CD4-positive, alpha-beta memory T cell (primary cell): ENCODE measurements around the gene APMAP. TPM values are rescaled to one million over a fixed set of nuclear protein-coding genes. Genes with fewer than 3 reads are reported as not detected.

Source experiments
- CTCF ChIA-PET: fragments of 350-600 bp; sonication (Branson Sonifier 250); formaldehyde crosslinking; loops from one replicate; lab custom pipeline; 2021; ENCODE audit warnings: inconsistent platforms; ENCODE audit not compliant: partially characterized antibody; lab: Charles Lee
- POLR2A ChIA-PET: fragments of 350-600 bp; sonication (Branson Sonifier 250); formaldehyde crosslinking; loops from one replicate; lab custom pipeline; 2021; ENCODE audit not compliant: partially characterized antibody; lab: Charles Lee
- DNase-seq, 5 donors: peaks; one replicate each; pipeline versions ENCODE4 v3.0.0 to v3.0.0-alpha.2; 2020 to 2022; ENCODE audit warnings: mixed read lengths in 1 of 5
- H3K27ac ChIP-seq: one replicate; pipeline ENCODE4 v1.7.0; 2013; ENCODE audit warnings: low read depth, low read length
- H3K27me3 ChIP-seq: 2 replicates; pipeline ENCODE4 v1.7.0; 2013; ENCODE audit warnings: mild to moderate bottlenecking, low read length, moderate library complexity; ENCODE audit not compliant: insufficient read depth
- H3K36me3 ChIP-seq: 2 replicates; pipeline ENCODE4 v1.7.0; 2013; ENCODE audit warnings: mild to moderate bottlenecking, low read length, moderate library complexity; ENCODE audit not compliant: insufficient read depth
- H3K4me1 ChIP-seq: 2 replicates; pipeline ENCODE4 v1.7.0; 2013; ENCODE audit warnings: mild to moderate bottlenecking, low read length, moderate library complexity; ENCODE audit not compliant: insufficient read depth
- H3K4me3 ChIP-seq, 2 donors: one replicate each; pipeline ENCODE4 v1.7.0; 2013; ENCODE audit warnings: low read length in 2 of 2, mild to moderate bottlenecking in 1 of 2
- H3K9me3 ChIP-seq, 2 donors: one replicate each; pipeline ENCODE4 v1.7.0; 2013; ENCODE audit warnings: low read length in 2 of 2, control low read depth in 1 of 2; ENCODE audit not compliant: control insufficient read depth in 1 of 2
- H3K27ac Mint-ChIP-seq, 7 donors: one replicate each; pipeline ENCODE4 v1.8.0; 2020 to 2021; ENCODE audit warnings: mixed read lengths in 7 of 7, mild to moderate bottlenecking in 6 of 7, inconsistent platforms in 3 of 7, moderate library complexity in 3 of 7
- H3K27me3 Mint-ChIP-seq, 2 donors: one replicate each; pipeline ENCODE4 v1.8.0; 2020 to 2021; ENCODE audit warnings: mixed read lengths in 2 of 2
- H3K36me3 Mint-ChIP-seq, 2 donors: one replicate each; pipeline ENCODE4 v1.8.0; 2020 to 2021; ENCODE audit warnings: mixed read lengths in 2 of 2, inconsistent platforms in 1 of 2, mild to moderate bottlenecking in 1 of 2
- H3K4me1 Mint-ChIP-seq, 4 donors: one replicate each; pipeline ENCODE4 v1.8.0; 2020 to 2021; ENCODE audit warnings: mixed read lengths in 4 of 4, mild to moderate bottlenecking in 1 of 4
- H3K4me3 Mint-ChIP-seq, 8 donors: one replicate each; pipeline ENCODE4 v1.8.0; 2020 to 2021; ENCODE audit warnings: mixed read lengths in 8 of 8, mild to moderate bottlenecking in 7 of 8, moderate library complexity in 6 of 8, inconsistent platforms in 3 of 8
- H3K9me3 Mint-ChIP-seq, 8 donors: one replicate each; pipeline ENCODE4 v1.8.0; 2020 to 2021; ENCODE audit warnings: mixed read lengths in 8 of 8, mild to moderate bottlenecking in 5 of 8, inconsistent platforms in 3 of 8, moderate library complexity in 1 of 8
- intact Hi-C: fragments of 100-400 bp; cut with micrococcal nuclease; formaldehyde crosslinking; loops from one replicate; pipeline ENCODE4 v1.15.1; 2023
- polyA plus RNA-seq, 2 donors: library from polyadenylated mRNA; unstranded; fragments of 300-500 nt; fragmentation: Illumina TruSeq; gene quantifications; one replicate each; pipeline ENCODE4 v1.2.3, GENCODE V29; 2021
- total RNA-seq, 2 experiments: library from RNA; stranded (reverse); gene quantifications; one replicate each; pipeline ENCODE4 v1.2.3, GENCODE V29; 2021

APMAP gene
- total and polyA plus RNA-seq, 4 experiments from 2014 or later, result 48.4 to 130 (median 60.4) TPM

GRCh38 chr20:24977336-24977735, 15.2 kb downstream of the APMAP start:
- POLR2A ChIA-PET, result no interaction called here
- Histone ChIP-seq H3K9me3 (no peaks in the 10 kb centered on the region), H3K4me1 (peaks cover 4% of the 10 kb centered on the region), H3K4me3 (no peak overlapping the region), H3K36me3 (peaks cover 29% of the 10 kb centered on the region), H3K27ac (no peak overlapping the region), H3K27me3 (no peaks in the 10 kb centered on the region)
- intact Hi-C loops, result no loop called here
- Mint-ChIP-seq H3K4me3 (no peak overlapping the region), H3K4me1 (peaks cover 7 to 37% (median 22%) of the 10 kb centered on the region in 4 donors), H3K27ac (peak overlapping the region in 1 of 7 donors; percentile 22), H3K36me3 (peaks cover 86 to 91% of the 10 kb centered on the region in 2 donors), H3K27me3 (no peaks in the 10 kb centered on the region), H3K9me3 (peaks cover 0 to 14% (median 6%) of the 10 kb centered on the region in 8 donors)
- no peak for DNase-seq
- CTCF ChIA-PET, result no interaction called here

- H3K27me3 Mint-ChIP-seq, result no peaks in the 10 kb centered on the region
- peaks cover 0 to 8% (median 5%) of the 10 kb centered on the region in 8 donors for H3K9me3 Mint-ChIP-seq
- Histone ChIP-seq H3K4me1 (no peaks in the 10 kb centered on the region), H3K9me3 (no peaks in the 10 kb centered on the region), H3K27ac (no peak overlapping the region), H3K4me3 (no peak overlapping the region), H3K27me3 (no peaks in the 10 kb centered on the region), H3K36me3 (peaks cover 58% of the 10 kb centered on the region)
- H3K36me3 Mint-ChIP-seq, result peaks cover 77 to 95% of the 10 kb centered on the region in 2 donors
- intact Hi-C loops, result no loop called here
- no peak for DNase-seq
- peaks cover 0 to 15% (median 5%) of the 10 kb centered on the region in 4 donors for H3K4me1 Mint-ChIP-seq
- ChIA-PET POLR2A (no interaction called here), CTCF (no interaction called here)
- H3K4me3 Mint-ChIP-seq, result no peak overlapping the region
- H3K27ac Mint-ChIP-seq, result no peak overlapping the region
Observed at GRCh38 chr20:24972341-24972740, 20.2 kb downstream of the APMAP start.

GRCh38 chr20:24971376-24972101, 21.0 kb downstream of the APMAP start:
- Mint-ChIP-seq H3K4me3 (no peak overlapping the region), H3K9me3 (peaks cover 0 to 7% (median 4%) of the 10 kb centered on the region in 8 donors), H3K4me1 (peaks cover 0 to 11% (median 4%) of the 10 kb centered on the region in 4 donors), H3K36me3 (peaks cover 71 to 90% of the 10 kb centered on the region in 2 donors), H3K27me3 (no peaks in the 10 kb centered on the region), H3K27ac (peak overlapping the region in 1 of 7 donors; percentile 37)
- H3K4me3 ChIP-seq, result no peak overlapping the region
- H3K27ac ChIP-seq, result no peak overlapping the region
- POLR2A ChIA-PET, result no interaction called here
- no peaks in the 10 kb centered on the region for H3K9me3 ChIP-seq
- peaks cover 60% of the 10 kb centered on the region for H3K36me3 ChIP-seq
- CTCF ChIA-PET, result no interaction called here
- DNase-seq, result no peak
- no peaks in the 10 kb centered on the region for H3K4me1 ChIP-seq
- intact Hi-C loops, result no loop called here
- H3K27me3 ChIP-seq, result no peaks in the 10 kb centered on the region

- peak overlapping the region in 2 of 7 donors; percentile 4 to 66 for H3K27ac Mint-ChIP-seq
- Histone ChIP-seq H3K27ac (no peak overlapping the region), H3K36me3 (peaks cover 68% of the 10 kb centered on the region), H3K4me1 (no peaks in the 10 kb centered on the region), H3K27me3 (no peaks in the 10 kb centered on the region), H3K4me3 (no peak overlapping the region), H3K9me3 (no peaks in the 10 kb centered on the region)
- H3K4me1 Mint-ChIP-seq, result peaks cover 0 to 8% (median 2%) of the 10 kb centered on the region in 4 donors
- H3K27me3 Mint-ChIP-seq, result no peaks in the 10 kb centered on the region
- H3K36me3 Mint-ChIP-seq, result peaks cover 70 to 90% of the 10 kb centered on the region in 2 donors
- H3K9me3 Mint-ChIP-seq, result no peaks in the 10 kb centered on the region
- ChIA-PET CTCF (no interaction called here), POLR2A (no interaction called here)
- intact Hi-C loops, result no loop called here
- no peak for DNase-seq
- no peak overlapping the region for H3K4me3 Mint-ChIP-seq
Observed at GRCh38 chr20:24970754-24971153, 21.8 kb downstream of the APMAP start.

- Mint-ChIP-seq H3K4me1 (peaks cover 0 to 4% (median 2%) of the 10 kb centered on the region in 4 donors), H3K9me3 (no peaks in the 10 kb centered on the region), H3K36me3 (peaks cover 70 to 90% of the 10 kb centered on the region in 2 donors), H3K27ac (peak overlapping the region in 5 of 7 donors; percentile 15 to 66 (median 57)), H3K27me3 (no peaks in the 10 kb centered on the region), H3K4me3 (no peak overlapping the region)
- H3K4me3 ChIP-seq, result no peak overlapping the region
- POLR2A ChIA-PET, result no interaction called here
- H3K9me3 ChIP-seq, result no peaks in the 10 kb centered on the region
- peaks cover 73% of the 10 kb centered on the region for H3K36me3 ChIP-seq
- no peak overlapping the region for H3K27ac ChIP-seq
- no peak for DNase-seq
- CTCF ChIA-PET, result no interaction called here
- H3K27me3 ChIP-seq, result no peaks in the 10 kb centered on the region
- H3K4me1 ChIP-seq, result no peaks in the 10 kb centered on the region
- intact Hi-C loops, result no loop called here
Observed at GRCh38 chr20:24970030-24970553, 22.5 kb downstream of the APMAP start.

GRCh38 chr20:24969186-24970029, 23.1 kb downstream of the APMAP start:
- no peaks in the 10 kb centered on the region for H3K9me3 Mint-ChIP-seq
- intact Hi-C loops, result no loop called here
- H3K4me1 Mint-ChIP-seq, result peaks cover 0 to 5% (median 2%) of the 10 kb centered on the region in 4 donors
- Histone ChIP-seq H3K4me1 (no peaks in the 10 kb centered on the region), H3K27me3 (no peaks in the 10 kb centered on the region), H3K4me3 (no peak overlapping the region), H3K36me3 (peaks cover 78% of the 10 kb centered on the region), H3K9me3 (no peaks in the 10 kb centered on the region), H3K27ac (no peak overlapping the region)
- H3K36me3 Mint-ChIP-seq, result peaks cover 74 to 91% of the 10 kb centered on the region in 2 donors
- no peaks in the 10 kb centered on the region for H3K27me3 Mint-ChIP-seq
- H3K4me3 Mint-ChIP-seq, result no peak overlapping the region
- ChIA-PET POLR2A (no interaction called here), CTCF (no interaction called here)
- no peak for DNase-seq
- H3K27ac Mint-ChIP-seq, result peak overlapping the region in 2 of 7 donors; percentile 65 to 66

GRCh38 chr20:24968278-24968800, 24.2 kb downstream of the APMAP start:
- POLR2A ChIA-PET, result no interaction called here
- H3K4me1 ChIP-seq, result no peaks in the 10 kb centered on the region
- Mint-ChIP-seq H3K36me3 (peaks cover 71 to 93% of the 10 kb centered on the region in 2 donors), H3K4me1 (peaks cover 0 to 6% (median 3%) of the 10 kb centered on the region in 4 donors), H3K27ac (peak overlapping the region in 2 of 7 donors; percentile 84 to 89), H3K4me3 (peak overlapping the region in 1 of 8 donors; percentile 48), H3K9me3 (no peaks in the 10 kb centered on the region), H3K27me3 (no peaks in the 10 kb centered on the region)
- no peak for DNase-seq
- no peaks in the 10 kb centered on the region for H3K9me3 ChIP-seq
- H3K27me3 ChIP-seq, result no peaks in the 10 kb centered on the region
- CTCF ChIA-PET, result no interaction called here
- intact Hi-C loops, result no loop called here
- no peak overlapping the region for H3K27ac ChIP-seq
- no peak overlapping the region for H3K4me3 ChIP-seq
- H3K36me3 ChIP-seq, result peaks cover 85% of the 10 kb centered on the region
